ENCODE results near the gene C10orf53.

Gene C10orf53

DNA sequence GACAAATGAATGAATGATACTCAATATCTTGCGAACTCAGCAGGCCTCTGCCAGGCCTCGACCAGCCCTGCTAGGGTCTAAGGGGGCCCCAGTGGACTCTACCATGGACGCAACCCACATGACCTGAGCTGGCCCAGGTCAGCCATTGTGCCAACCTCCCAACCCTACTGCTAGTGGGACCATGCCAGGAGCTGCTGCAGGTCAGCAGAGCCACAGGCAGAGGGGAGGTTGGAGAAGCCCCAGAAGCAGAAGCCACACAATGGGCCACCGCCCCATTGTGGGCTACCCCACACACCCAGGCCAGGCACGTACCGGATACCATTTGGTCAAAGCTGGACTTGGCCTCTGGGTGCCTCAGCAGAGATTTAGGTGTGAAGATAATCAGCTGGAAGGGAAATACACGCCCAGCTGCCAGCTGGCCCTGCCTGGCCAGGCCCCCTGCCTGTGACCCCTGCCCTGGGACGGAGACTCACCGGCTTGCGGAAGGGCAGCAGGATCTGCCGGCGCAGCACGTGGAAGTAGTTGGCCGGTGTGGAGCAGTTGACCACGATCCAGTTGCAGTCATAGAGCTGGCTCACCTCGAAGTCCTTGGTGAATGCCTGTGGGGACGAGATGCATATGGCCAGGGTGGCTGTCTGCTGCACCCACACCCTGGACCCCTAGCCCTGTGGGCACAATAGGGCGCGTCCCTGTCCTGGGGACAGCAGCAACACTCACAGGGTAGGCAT, 58.2 kb downstream of the C10orf53 start:
- DNase-seq (ENCODE audit: low read depth in 2 of 2): no peak

GRCh38 chr10:49738616-49739360, 59.3 kb downstream of the C10orf53 start:
- DNase-seq (ENCODE audit: low read depth in 2 of 2): no peak

DNA sequence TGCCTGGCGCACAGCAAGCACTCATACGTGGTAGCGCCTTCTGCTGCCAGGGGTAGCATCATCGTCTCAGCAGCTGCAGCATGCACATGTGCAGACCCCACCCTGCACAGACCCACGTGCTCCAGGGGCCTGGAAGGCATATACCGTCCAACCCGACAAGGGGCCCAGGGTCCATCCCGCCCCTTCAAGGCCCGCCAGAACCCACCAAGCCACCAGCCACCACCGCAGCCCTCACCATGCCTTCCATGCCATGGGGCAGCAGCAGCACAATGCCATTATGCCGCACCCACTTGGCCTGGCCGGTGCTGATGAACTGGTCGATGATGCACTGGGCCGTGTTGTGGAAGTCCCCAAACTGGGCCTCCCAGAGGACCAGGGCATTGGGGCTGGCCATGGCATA, 60.0 kb downstream of the C10orf53 start:
- DNase-seq (ENCODE audit: low read depth in 2 of 2): no peak

DNA sequence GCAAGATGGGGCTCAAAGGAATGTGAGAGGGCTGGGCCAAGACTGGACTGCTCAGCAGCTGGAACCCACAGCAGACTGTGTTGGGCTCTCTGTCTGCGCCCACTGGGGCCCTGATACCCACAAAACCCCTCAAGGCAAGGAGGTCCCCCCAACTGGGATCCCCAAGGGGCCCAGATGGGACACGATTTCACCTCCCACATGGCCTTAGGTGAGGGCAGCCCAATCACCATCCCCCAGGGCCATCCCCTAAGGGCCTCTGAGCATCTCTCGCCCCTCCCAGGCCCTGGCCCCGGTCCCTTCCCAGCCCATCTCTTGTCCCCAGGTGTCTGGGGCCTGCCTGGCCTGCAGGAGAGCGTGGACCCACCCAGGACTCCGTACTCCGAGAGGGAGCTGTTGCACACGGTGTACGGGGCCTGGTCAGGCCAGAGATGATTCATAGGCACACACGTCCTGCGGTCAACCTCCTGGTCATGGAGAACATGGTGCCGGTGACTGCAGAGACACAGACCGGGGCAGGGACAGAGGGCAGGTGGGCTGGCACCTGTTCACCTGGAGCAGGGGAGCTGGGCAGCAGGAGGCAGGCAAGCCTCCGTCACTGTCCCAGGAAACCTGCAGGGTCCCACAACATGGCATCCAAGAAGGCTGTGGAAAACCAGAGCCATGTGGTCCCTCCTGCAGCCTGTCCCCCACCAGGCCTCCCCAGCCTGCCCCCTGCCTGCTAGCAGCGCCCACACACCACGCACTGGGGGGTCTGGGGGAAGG, 61.1 kb downstream of the C10orf53 start:
- DNase-seq (ENCODE audit: low read depth in 2 of 2): no peak

- DNase-seq (ENCODE audit: low read depth in 2 of 2): no peak
Measured at GRCh38 chr10:49741108-49741995, 61.9 kb downstream of the C10orf53 start.

DNA sequence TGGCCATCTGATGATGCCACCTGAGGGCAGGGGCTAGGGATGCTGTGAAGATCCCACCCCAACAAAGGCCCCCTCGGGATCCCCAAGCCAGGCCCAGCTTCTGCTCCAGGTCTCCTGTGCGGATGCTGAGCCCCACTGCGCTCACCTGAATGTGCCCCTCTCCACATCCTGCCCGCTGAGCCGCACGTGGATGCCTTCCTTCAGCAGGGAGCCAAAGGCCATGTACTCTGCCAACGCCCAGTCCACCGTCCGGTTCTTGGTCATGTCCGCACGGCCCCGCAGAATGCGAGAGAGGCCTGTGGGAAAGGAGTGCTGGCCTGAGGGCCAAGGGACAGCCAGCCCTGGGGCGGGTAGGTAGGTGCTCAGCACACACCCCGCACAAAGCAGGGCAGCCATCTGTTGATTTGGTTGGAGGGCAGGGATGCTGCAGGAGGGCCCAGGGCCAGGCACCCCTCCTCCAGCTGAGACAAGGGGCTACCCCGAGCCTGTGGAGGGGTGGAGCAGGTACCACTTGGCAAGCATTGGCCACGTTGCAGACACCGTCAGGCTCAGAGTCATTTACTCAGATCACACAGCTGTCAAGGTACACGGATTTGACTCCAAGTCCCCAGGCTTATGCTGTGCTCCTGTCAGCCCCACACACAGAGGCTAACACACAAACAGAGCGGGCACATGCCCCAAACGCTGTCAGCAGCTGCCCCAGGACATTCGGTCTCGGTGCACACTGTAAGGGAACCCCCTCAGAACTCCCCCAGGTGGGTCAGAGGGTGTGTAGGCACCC, 63.4 kb downstream of the C10orf53 start:
- no peak for DNase-seq (ENCODE audit: low read depth in 2 of 2)

GRCh38 chr10:49743464-49744075, 64.1 kb downstream of the C10orf53 start:
- no peak for DNase-seq (ENCODE audit: low read depth in 2 of 2)

- DNase-seq (ENCODE audit: low read depth in 2 of 2): no peak
Measured at GRCh38 chr10:49744091-49744685, 64.7 kb downstream of the C10orf53 start.

GRCh38 chr10:49744924-49745605, 65.6 kb downstream of the C10orf53 start:
- no peak for DNase-seq (ENCODE audit: low read depth in 2 of 2)

GRCh38 chr10:49745756-49746155, 66.3 kb downstream of the C10orf53 start:
- DNase-seq (ENCODE audit: low read depth in 2 of 2): no peak

DNA sequence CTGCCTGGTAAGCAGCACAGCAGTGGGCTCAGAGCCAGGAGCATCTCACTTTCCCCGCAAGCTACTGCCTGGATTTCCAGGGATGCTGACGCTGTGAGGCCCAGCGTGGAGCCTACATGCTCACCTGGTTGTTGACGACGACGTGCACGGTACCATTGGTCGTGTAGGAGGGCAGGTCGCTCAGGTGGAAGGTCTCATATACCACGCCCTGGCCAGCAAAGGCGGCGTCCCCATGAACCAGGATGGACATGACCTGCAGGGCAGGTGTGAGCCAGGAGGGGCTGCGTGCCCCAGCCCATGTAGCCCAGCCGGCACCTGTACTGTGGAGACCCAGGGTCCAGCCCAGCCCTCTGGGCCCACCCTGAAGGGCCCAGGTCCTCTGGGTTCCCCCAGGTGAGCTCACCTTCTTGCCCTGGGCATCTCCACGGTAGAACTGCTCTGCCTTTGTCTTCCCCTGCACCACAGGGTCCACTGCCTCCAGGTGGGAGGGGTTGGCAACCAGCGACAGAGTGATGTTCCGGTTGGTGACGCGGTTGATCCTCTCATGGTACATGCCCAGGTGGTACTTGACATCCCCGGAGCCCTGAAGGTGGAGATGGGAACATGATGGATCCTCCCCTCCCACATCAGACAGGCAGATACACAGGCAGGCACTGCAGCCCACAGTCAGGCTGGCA, 67.3 kb downstream of the C10orf53 start:
- no peak for DNase-seq (ENCODE audit: low read depth in 2 of 2)

All from stimulated activated CD4-positive, alpha-beta T cell treated with anti-CD3 and anti-CD28 coated beads, Interleukin-1b, Interleukin-23, amount 100 ng/mL, for 4 hours (primary cell).